ENCODE results near the gene CEP41.

CEP41 gene

GRCh38 chr7:130440527-130441365 is at the start of gene CEP41:
Gene CEP41 (minus strand): TSS chr7:130441016. CDS start chr7:130440966, 50 bp downstream.
- DNase-seq: peak; percentile 92

GRCh38 chr7:130490311-130490791 is 49.5 kb upstream of the CEP41 start:
- no peak for DNase-seq

GRCh38 chr7:130489140-130489983 is 48.5 kb upstream of the CEP41 start:
- DNase-seq: no peak

- no peak for DNase-seq
Measured at GRCh38 chr7:130488392-130489139, 47.8 kb upstream of the CEP41 start.

GRCh38 chr7:130486954-130487436 is 46.2 kb upstream of the CEP41 start:
- peak; percentile 42 for DNase-seq

GRCh38 chr7:130486114-130486953 is 45.5 kb upstream of the CEP41 start:
- DNase-seq: peak; percentile 82

GRCh38 chr7:130485734-130486113 is 44.9 kb upstream of the CEP41 start:
- no peak for DNase-seq

- DNase-seq: no peak
Measured at GRCh38 chr7:130483031-130483430, 42.2 kb upstream of the CEP41 start.

GRCh38 chr7:130481898-130482297 is 41.1 kb upstream of the CEP41 start:
- DNase-seq: no peak

GRCh38 chr7:130479716-130480400 is 39.0 kb upstream of the CEP41 start:
- DNase-seq: peak; percentile 0

GRCh38 chr7:130478991-130479390 is 38.2 kb upstream of the CEP41 start:
- no peak for DNase-seq

- no peak for DNase-seq
Measured at GRCh38 chr7:130476297-130477150, 35.7 kb upstream of the CEP41 start.

GRCh38 chr7:130475776-130476175 is 35.0 kb upstream of the CEP41 start:
- no peak for DNase-seq

- no peak for DNase-seq
Measured at GRCh38 chr7:130473876-130474275, 33.1 kb upstream of the CEP41 start.

GRCh38 chr7:130473289-130473688 is 32.5 kb upstream of the CEP41 start:
- peak; percentile 64 for DNase-seq

- DNase-seq: no peak
Measured at GRCh38 chr7:130471974-130472373, 31.2 kb upstream of the CEP41 start.

GRCh38 chr7:130468612-130469011 is 27.8 kb upstream of the CEP41 start:
- no peak for DNase-seq

GRCh38 chr7:130463553-130464434 is 23.0 kb upstream of the CEP41 start:
- peak; percentile 23 for DNase-seq

GRCh38 chr7:130461272-130461671 is 20.5 kb upstream of the CEP41 start:
- DNase-seq: no peak
